Endodermal cell (in vitro differentiated cells): ENCODE measurements around the gene CARD11. TPM values are rescaled to one million over a fixed set of nuclear protein-coding genes. Genes with fewer than 3 reads are reported as not detected.

ENCODE experiments used
- DNase-seq: peaks from one replicate; pipeline ENCODE4 v3.0.0-alpha.2; 2017
- H3K27ac ChIP-seq: 2 replicates; pipeline ENCODE4 v1.5.1; 2013; ENCODE audit warnings: mild to moderate bottlenecking, low read depth, low read length, moderate library complexity
- H3K27me3 ChIP-seq: 2 replicates; pipeline ENCODE4 v1.6.1; 2013; ENCODE audit warnings: mild to moderate bottlenecking, low read length, moderate library complexity; ENCODE audit not compliant: insufficient read depth, control insufficient read depth, poor library complexity, severe bottlenecking
- H3K36me3 ChIP-seq: 2 replicates; pipeline ENCODE4 v1.7.0; 2013; ENCODE audit warnings: mild to moderate bottlenecking, low read length, moderate library complexity; ENCODE audit not compliant: control insufficient read depth, insufficient read depth
- H3K4me1 ChIP-seq: one replicate; pipeline ENCODE4 v1.7.0; 2013; ENCODE audit warnings: low read length; ENCODE audit not compliant: control insufficient read depth, insufficient read depth
- H3K4me3 ChIP-seq: 2 replicates; pipeline ENCODE4 v1.5.1; 2013; ENCODE audit warnings: mild to moderate bottlenecking, low read length, moderate library complexity
- H3K9ac ChIP-seq: 2 replicates; pipeline ENCODE4 v1.6.1; 2013; ENCODE audit warnings: mild to moderate bottlenecking, low read length, moderate library complexity; ENCODE audit not compliant: poor library complexity, severe bottlenecking; ENCODE audit errors: extremely low read depth
- H3K9me3 ChIP-seq: 2 replicates; pipeline ENCODE4 v1.6.1; 2013; ENCODE audit warnings: mild to moderate bottlenecking, low read length, moderate library complexity; ENCODE audit not compliant: control insufficient read depth
- H3K27ac Mint-ChIP-seq: 2 replicates; pipeline ENCODE4 v1.8.0; 2020; ENCODE audit warnings: mixed read lengths
- H3K27me3 Mint-ChIP-seq: 2 replicates; pipeline ENCODE4 v1.8.0; 2021; ENCODE audit warnings: mild to moderate bottlenecking, mixed read lengths; ENCODE audit not compliant: insufficient read depth
- H3K36me3 Mint-ChIP-seq: 2 replicates; pipeline ENCODE4 v1.8.0; 2020; ENCODE audit warnings: low read depth, mixed read lengths
- H3K4me1 Mint-ChIP-seq: 2 replicates; pipeline ENCODE4 v1.8.0; 2020; ENCODE audit warnings: mixed read lengths
- H3K4me3 Mint-ChIP-seq: 2 replicates; pipeline ENCODE4 v1.8.0; 2020; ENCODE audit warnings: mild to moderate bottlenecking, moderate library complexity, mixed read lengths
- H3K9me3 Mint-ChIP-seq: 2 replicates; pipeline ENCODE4 v1.8.0; 2020; ENCODE audit warnings: mild to moderate bottlenecking, mixed read lengths
- CTCF ChIP-seq: fragments of 200-600 bp; sonication (generic); conservative IDR thresholded peaks from 2 replicates; pipeline ENCODE4 v1.5.0; 2021; ENCODE audit warnings: antibody characterized with exemption, mild to moderate bottlenecking
- WGBS, 2 experiments: methylation state at CpG; one replicate each; pipeline versions ENCODE4 v1.1.5 to v1.1.7; 2013; ENCODE audit warnings: missing lambda C conversion rate in 2 of 2, mixed read lengths in 1 of 2; ENCODE audit not compliant: insufficient coverage in 1 of 2, insufficient read length in 1 of 2; 5-methylcytosine and 5-hydroxymethylcytosine counted together
- total RNA-seq, 2 donors: library from RNA; stranded (reverse); fragmentation: NEBNext Ultra II Directional in 1 of 2; extraction: Animal tissue kit (Norgen Biotek cat#: 25700) in 1 of 2; gene quantifications; 2 replicates in 1 of 2; 3 replicates in 1 of 2; pipeline ENCODE4 v1.2.1, GENCODE V29; 2021

Gene CARD11
- total RNA-seq, 2 donors from 2014 or later: 7.2 to 10.8 TPM

GRCh38 chr7:3070908-3071307 lies 27.2 kb upstream of the CARD11 start:
- WGBS, 2 experiments: 93 to 96% methylated on average over 2 to 3 of the region's 4 CpGs
- no peaks in the 10 kb centered on the region for H3K4me1 Mint-ChIP-seq
- no peaks in the 10 kb centered on the region for H3K27me3 Mint-ChIP-seq
- no peak overlapping the region for H3K9ac ChIP-seq
- H3K4me3 Mint-ChIP-seq: no peak overlapping the region
- H3K9me3 ChIP-seq: peaks cover 4% of the 10 kb centered on the region
- no peaks in the 10 kb centered on the region for H3K4me1 ChIP-seq
- H3K27ac Mint-ChIP-seq: no peak overlapping the region
- no peak overlapping the region for H3K4me3 ChIP-seq
- DNase-seq: no peak
- H3K36me3 ChIP-seq: no peaks in the 10 kb centered on the region
- peaks cover 14% of the 10 kb centered on the region for H3K9me3 Mint-ChIP-seq
- H3K27me3 ChIP-seq: no peaks in the 10 kb centered on the region
- TF ChIP-seq CTCF: no peak
- H3K27ac ChIP-seq: no peak overlapping the region
- H3K36me3 Mint-ChIP-seq: peaks cover 1% of the 10 kb centered on the region

- Mint-ChIP-seq H3K27me3 (no peaks in the 10 kb centered on the region), H3K4me1 (no peaks in the 10 kb centered on the region), H3K36me3 (peaks cover 1% of the 10 kb centered on the region), H3K27ac (no peak overlapping the region), H3K4me3 (no peak overlapping the region), H3K9me3 (peaks cover 11% of the 10 kb centered on the region)
- H3K4me1 ChIP-seq: no peaks in the 10 kb centered on the region
- no peak overlapping the region for H3K9ac ChIP-seq
- no peaks in the 10 kb centered on the region for H3K27me3 ChIP-seq
- no peak for DNase-seq
- WGBS, 2 experiments: 75 to 77% methylated on average over 6 to 7 of the region's 10 CpGs
- TF ChIP-seq CTCF: no peak
- no peaks in the 10 kb centered on the region for H3K36me3 ChIP-seq
- no peak overlapping the region for H3K27ac ChIP-seq
- H3K9me3 ChIP-seq: peaks cover 4% of the 10 kb centered on the region
- no peak overlapping the region for H3K4me3 ChIP-seq
Observed at GRCh38 chr7:3069771-3070449, 26.2 kb upstream of the CARD11 start.

GRCh38 chr7:3068530-3068929 lies 24.9 kb upstream of the CARD11 start:
- Histone ChIP-seq H3K9me3 (peaks cover 4% of the 10 kb centered on the region), H3K36me3 (no peaks in the 10 kb centered on the region), H3K27me3 (no peaks in the 10 kb centered on the region), H3K9ac (no peak overlapping the region), H3K4me1 (no peaks in the 10 kb centered on the region), H3K4me3 (no peak overlapping the region), H3K27ac (no peak overlapping the region)
- Mint-ChIP-seq H3K9me3 (peaks cover 11% of the 10 kb centered on the region), H3K4me1 (no peaks in the 10 kb centered on the region), H3K4me3 (no peak overlapping the region), H3K27ac (no peak overlapping the region), H3K27me3 (no peaks in the 10 kb centered on the region), H3K36me3 (peaks cover 1% of the 10 kb centered on the region)
- WGBS, 2 experiments: 87 to 94% methylated on average over 3 to 4 of the region's 4 CpGs
- no peak for TF ChIP-seq CTCF
- DNase-seq: no peak
